ENCODE measurements around the gene KIF11. TPM values are rescaled to one million over a fixed set of nuclear protein-coding genes. Genes with fewer than 3 reads are reported as not detected.

KIF11 gene
- total RNA-seq, 2 donors from 2014 or later: 36.5 to 55.7 TPM

- H3K27ac ChIP-seq (ENCODE audit: low read depth, low read length): no peak overlapping the region
- peak; percentile 46 for TF ChIP-seq CTCF (conservative IDR thresholded peaks at IDR 0.05)
- peak overlapping the region; percentile 97 for H3K4me3 Mint-ChIP-seq
- no peaks in the 10 kb centered on the region for H3K9me3 Mint-ChIP-seq
- H3K36me3 Mint-ChIP-seq (ENCODE audit: low read depth): peaks cover 28% of the 10 kb centered on the region
- peaks cover 20% of the 10 kb centered on the region for H3K36me3 ChIP-seq (ENCODE audit: control insufficient read depth, insufficient read depth, low read length)
- H3K9ac ChIP-seq (ENCODE audit: extremely low read depth, low read length, poor library complexity, severe bottlenecking): no peak overlapping the region
- peaks cover 59% of the 10 kb centered on the region for H3K4me1 Mint-ChIP-seq
- no peak overlapping the region for H3K4me3 ChIP-seq (ENCODE audit: low read length)
- H3K4me1 ChIP-seq (ENCODE audit: control insufficient read depth, insufficient read depth, low read length): peaks cover 9% of the 10 kb centered on the region
- DNase-seq: peak; percentile 57
- H3K9me3 ChIP-seq (ENCODE audit: control insufficient read depth, low read length): no peaks in the 10 kb centered on the region
- WGBS, 2 experiments (ENCODE audit: insufficient coverage in 1 of 2, insufficient read length in 1 of 2): 86% methylated on average over 6 to 7 of the region's 7 CpGs
- peaks cover 40% of the 10 kb centered on the region for H3K27me3 ChIP-seq (ENCODE audit: control insufficient read depth, insufficient read depth, low read length, poor library complexity, severe bottlenecking)
- H3K27ac Mint-ChIP-seq: peak overlapping the region; percentile 48
- H3K27me3 Mint-ChIP-seq (ENCODE audit: insufficient read depth): peaks cover 52% of the 10 kb centered on the region
These were observed 103.9 kb downstream of the KIF11 start for GRCh38 chr10:92696606-92697383.

GRCh38 chr10:92697663-92698511 is 105.0 kb downstream of the KIF11 start:
- Mint-ChIP-seq H3K4me1 (peaks cover 51% of the 10 kb centered on the region), H3K27me3 (ENCODE audit: insufficient read depth) (peaks cover 48% of the 10 kb centered on the region), H3K36me3 (ENCODE audit: low read depth) (peaks cover 18% of the 10 kb centered on the region)

More at GRCh38 chr10:92697663-92698511, 105.0 kb downstream of the KIF11 start:
- Mint-ChIP-seq H3K4me3 (no peak overlapping the region), H3K9me3 (no peaks in the 10 kb centered on the region), H3K27ac (no peak overlapping the region)
- no peak for DNase-seq
- no peak overlapping the region for H3K4me3 ChIP-seq (ENCODE audit: low read length)
- peaks cover 16% of the 10 kb centered on the region for H3K36me3 ChIP-seq (ENCODE audit: control insufficient read depth, insufficient read depth, low read length)
- no peak for TF ChIP-seq CTCF (conservative IDR thresholded peaks at IDR 0.05)
- H3K9me3 ChIP-seq (ENCODE audit: control insufficient read depth, low read length): no peaks in the 10 kb centered on the region
- peaks cover 30% of the 10 kb centered on the region for H3K27me3 ChIP-seq (ENCODE audit: control insufficient read depth, insufficient read depth, low read length, poor library complexity, severe bottlenecking)
- H3K9ac ChIP-seq (ENCODE audit: extremely low read depth, low read length, poor library complexity, severe bottlenecking): no peak overlapping the region
- WGBS, 2 experiments (ENCODE audit: insufficient coverage in 1 of 2, insufficient read length in 1 of 2): 89 to 91% methylated on average over 5 to 7 of the region's 7 CpGs
- no peak overlapping the region for H3K27ac ChIP-seq (ENCODE audit: low read depth, low read length)
- H3K4me1 ChIP-seq (ENCODE audit: control insufficient read depth, insufficient read depth, low read length): peaks cover 9% of the 10 kb centered on the region
